ENCODE results near the gene NUP107.

DNA sequence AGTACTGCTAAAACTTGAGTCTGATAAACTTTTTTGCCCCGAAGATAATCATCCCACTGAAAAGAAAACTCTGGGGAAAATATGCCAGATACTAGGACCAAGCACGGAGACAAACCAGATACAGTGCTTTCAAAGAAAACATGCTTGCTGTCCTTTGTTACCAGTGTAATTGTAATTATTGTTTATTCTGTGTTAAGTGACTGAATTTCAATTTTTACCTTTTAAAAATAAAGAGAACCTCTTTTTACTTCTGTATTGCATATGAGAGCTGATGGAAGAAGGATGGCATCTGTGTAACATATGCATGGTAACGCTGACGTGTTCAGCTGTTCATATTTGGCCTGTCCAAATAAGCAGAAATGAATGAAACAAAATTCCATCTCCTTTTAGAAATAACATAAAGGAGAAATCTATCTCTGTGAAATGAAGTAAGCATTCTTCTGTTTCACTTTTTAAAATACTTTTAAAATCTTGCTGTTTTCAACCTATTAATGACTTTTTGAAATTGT lies 81.7 kb downstream of the NUP107 start:
- TF ChIP-seq, protein P1, sequence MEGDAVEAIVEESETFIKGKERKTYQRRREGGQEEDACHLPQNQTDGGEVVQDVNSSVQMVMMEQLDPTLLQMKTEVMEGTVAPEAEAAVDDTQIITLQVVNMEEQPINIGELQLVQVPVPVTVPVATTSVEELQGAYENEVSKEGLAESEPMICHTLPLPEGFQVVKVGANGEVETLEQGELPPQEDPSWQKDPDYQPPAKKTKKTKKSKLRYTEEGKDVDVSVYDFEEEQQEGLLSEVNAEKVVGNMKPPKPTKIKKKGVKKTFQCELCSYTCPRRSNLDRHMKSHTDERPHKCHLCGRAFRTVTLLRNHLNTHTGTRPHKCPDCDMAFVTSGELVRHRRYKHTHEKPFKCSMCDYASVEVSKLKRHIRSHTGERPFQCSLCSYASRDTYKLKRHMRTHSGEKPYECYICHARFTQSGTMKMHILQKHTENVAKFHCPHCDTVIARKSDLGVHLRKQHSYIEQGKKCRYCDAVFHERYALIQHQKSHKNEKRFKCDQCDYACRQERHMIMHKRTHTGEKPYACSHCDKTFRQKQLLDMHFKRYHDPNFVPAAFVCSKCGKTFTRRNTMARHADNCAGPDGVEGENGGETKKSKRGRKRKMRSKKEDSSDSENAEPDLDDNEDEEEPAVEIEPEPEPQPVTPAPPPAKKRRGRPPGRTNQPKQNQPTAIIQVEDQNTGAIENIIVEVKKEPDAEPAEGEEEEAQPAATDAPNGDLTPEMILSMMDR (IDR thresholded peaks at IDR 0.05), result no peak
- TF ChIP-seq POLR2A (IDR thresholded peaks at IDR 0.05), result no peak

Data from right lobe of liver (tissue), 4 donors.